Nephron progenitor cell (in vitro differentiated cells): ENCODE data around the gene THRAP3.
A peak's percentile ranks its signal among the peaks of the same experiment; 100 is the strongest.
"Not testable (repeated sequence)": the region's sequence is repeated elsewhere in the genome, so short reads cannot be mapped to it uniquely, and the experiment has no call there.

ENCODE experiments used
- DNase-seq: peaks from one replicate; pipeline ENCODE4 v3.0.0; 2021
- H3K27ac Mint-ChIP-seq: 2 replicates; pipeline ENCODE4 v1.8.0; 2021; ENCODE audit warnings: mild to moderate bottlenecking, moderate library complexity, mixed read lengths
- H3K27me3 Mint-ChIP-seq: 2 replicates; pipeline ENCODE4 v1.8.0; 2021; ENCODE audit warnings: mild to moderate bottlenecking, low read depth, mixed read lengths; ENCODE audit not compliant: poor library complexity
- H3K36me3 Mint-ChIP-seq: 2 replicates; pipeline ENCODE4 v1.8.0; 2021; ENCODE audit warnings: low read depth, mixed read lengths
- H3K4me1 Mint-ChIP-seq: 2 replicates; pipeline ENCODE4 v1.8.0; 2021; ENCODE audit warnings: mixed read lengths
- H3K4me3 Mint-ChIP-seq: 2 replicates; pipeline ENCODE4 v1.8.0; 2021; ENCODE audit warnings: mild to moderate bottlenecking, moderate library complexity, mixed read lengths
- H3K9me3 Mint-ChIP-seq: 2 replicates; pipeline ENCODE4 v1.8.0; 2021; ENCODE audit warnings: mild to moderate bottlenecking, moderate library complexity, mixed read lengths
- CTCF ChIP-seq: fragments of 200-600 bp; sonication (generic); IDR thresholded peaks from 2 replicates; pipeline ENCODE4 v1.5.0; 2021; ENCODE audit warnings: antibody characterized with exemption

The THRAP3 gene

GRCh38 chr1:36178471-36179219 lies 45.6 kb upstream of the THRAP3 start:
- Mint-ChIP-seq H3K9me3 (no peaks in the 10 kb centered on the region), H3K4me1 (peaks cover 53% of the 10 kb centered on the region), H3K36me3 (peaks cover 52% of the 10 kb centered on the region), H3K27ac (no peak overlapping the region), H3K27me3 (peaks cover 2% of the 10 kb centered on the region), H3K4me3 (peak overlapping the region; percentile 39)
- peak; percentile 57 for DNase-seq
- no peak for TF ChIP-seq CTCF

GRCh38 chr1:36179220-36179600 lies 45.0 kb upstream of the THRAP3 start:
- Mint-ChIP-seq H3K27ac (no peak overlapping the region), H3K27me3 (peaks cover 2% of the 10 kb centered on the region), H3K9me3 (no peaks in the 10 kb centered on the region), H3K4me3 (no peak overlapping the region), H3K4me1 (peaks cover 48% of the 10 kb centered on the region), H3K36me3 (peaks cover 47% of the 10 kb centered on the region)
- no peak for TF ChIP-seq CTCF
- DNase-seq, result no peak

GRCh38 chr1:36182734-36183133 lies 41.5 kb upstream of the THRAP3 start:
- Mint-ChIP-seq H3K4me3 (no peak overlapping the region), H3K27me3 (peaks cover 12% of the 10 kb centered on the region), H3K4me1 (peaks cover 32% of the 10 kb centered on the region), H3K36me3 (peaks cover 41% of the 10 kb centered on the region), H3K27ac (peak overlapping the region; percentile 26), H3K9me3 (no peaks in the 10 kb centered on the region)
- DNase-seq, result no peak
- no peak for TF ChIP-seq CTCF

GRCh38 chr1:36183309-36183856 lies 40.9 kb upstream of the THRAP3 start:
- peaks cover 35% of the 10 kb centered on the region for H3K4me1 Mint-ChIP-seq
- peaks cover 12% of the 10 kb centered on the region for H3K27me3 Mint-ChIP-seq
- H3K9me3 Mint-ChIP-seq, result no peaks in the 10 kb centered on the region
- H3K4me3 Mint-ChIP-seq, result no peak overlapping the region
- H3K36me3 Mint-ChIP-seq, result peaks cover 41% of the 10 kb centered on the region
- H3K27ac Mint-ChIP-seq, result peak overlapping the region; percentile 26
- no peak for TF ChIP-seq CTCF
- DNase-seq, result no peak

GRCh38 chr1:36187800-36188593 lies 36.2 kb upstream of the THRAP3 start:
- peak; percentile 73 for DNase-seq
- peak; percentile 67 for TF ChIP-seq CTCF
- no peaks in the 10 kb centered on the region for H3K9me3 Mint-ChIP-seq
- peak overlapping the region; percentile 97 for H3K27ac Mint-ChIP-seq
- H3K4me3 Mint-ChIP-seq, result peak overlapping the region; percentile 2
- peaks cover 21% of the 10 kb centered on the region for H3K4me1 Mint-ChIP-seq
- peaks cover 11% of the 10 kb centered on the region for H3K36me3 Mint-ChIP-seq
- peaks cover 12% of the 10 kb centered on the region for H3K27me3 Mint-ChIP-seq

- not testable (repeated sequence) for H3K27ac Mint-ChIP-seq, H3K4me3 Mint-ChIP-seq, H3K36me3 Mint-ChIP-seq, DNase-seq, H3K4me1 Mint-ChIP-seq, H3K9me3 Mint-ChIP-seq
- peaks cover 12% of the 10 kb centered on the region for H3K27me3 Mint-ChIP-seq
Observed at GRCh38 chr1:36196805-36197204, 27.4 kb upstream of the THRAP3 start.
